HepG2 (cell line): Measurements from ENCODE around the gene KIF19. TPM values are rescaled to one million over a fixed set of nuclear protein-coding genes. Genes with fewer than 3 reads are reported as not detected.
A peak's percentile ranks its signal among the peaks of the same experiment; 100 is the strongest.

Source experiments
- ETV5 ChIP-seq: IDR thresholded peaks from 2 replicates; pipeline ENCODE4 v1.6.1; 2018; ENCODE audit warnings: missing biosample characterization, missing genetic modification reagents, inconsistent platforms, borderline replicate concordance
- MXD4 ChIP-seq: IDR thresholded peaks from 2 replicates; pipeline ENCODE4 v1.6.1; 2016; ENCODE audit warnings: mild to moderate bottlenecking, missing biosample characterization, missing genetic modification reagents
- SMARCC2 ChIP-seq: fragments of 450-650 bp; IDR thresholded peaks from 2 replicates; pipeline ENCODE4 v1.6.1; 2017; ENCODE audit warnings: antibody characterized with exemption, mild to moderate bottlenecking
- SNAPC5 ChIP-seq: sonication (generic); formaldehyde crosslinking; IDR thresholded peaks from 2 replicates; pipeline ENCODE4 v1.8.1; 2023; ENCODE audit warnings: mild to moderate bottlenecking, missing genetic modification reagents, borderline replicate concordance
- TGIF2 ChIP-seq: IDR thresholded peaks from 2 replicates; pipeline ENCODE4 v1.6.1; 2016; ENCODE audit warnings: control low read depth, missing compliant biosample characterization
- XRCC5 ChIP-seq: fragments of 200-400 bp; formaldehyde crosslinking; optimal IDR thresholded peaks from 2 replicates; pipeline ENCODE3; 2017; ENCODE audit warnings: mild to moderate bottlenecking, low read length
- ZBTB8A ChIP-seq: sonication (generic); formaldehyde crosslinking; IDR thresholded peaks from 2 replicates; pipeline ENCODE4 v1.4.0; 2020; ENCODE audit warnings: mild to moderate bottlenecking, low read depth, missing genetic modification reagents, borderline replicate concordance
- ZNF691 ChIP-seq: sonication (generic); formaldehyde crosslinking; IDR thresholded peaks from 2 replicates; pipeline ENCODE4 v1.4.0; 2020; ENCODE audit warnings: missing genetic modification reagents, low read depth, mild to moderate bottlenecking, borderline replicate concordance
- polyA plus RNA-seq, 8 experiments: library from polyadenylated mRNA; depleted of rRNA in 3 of 8; stranded (reverse) in 7 of 8; unstranded in 1 of 8; fragments of >200 nt; fragmentation: Illumina TruSeq in 4 of 8; extraction: Trizol in 4 of 8; gene quantifications; 2 replicates each; pipeline versions ENCODE4 v1.2.1 to v1.2.3, GENCODE V29; 2011 to 2016; ENCODE audit warnings: low read depth in 4 of 8, missing spikeins in 1 of 8, mixed read lengths in 1 of 8; ENCODE audit not compliant: insufficient read depth in 1 of 8
- total RNA-seq, 5 experiments: library from RNA; depleted of rRNA; stranded (reverse); fragments of >200 nt; fragmentation: Illumina TruSeq; extraction: Trizol; gene quantifications; 2 replicates each; pipeline ENCODE4 v1.2.3, GENCODE V29; 2016; ENCODE audit warnings: low read depth in 1 of 5
- TF ChIP-seq, protein P1 (sequence below): sonication (generic); formaldehyde crosslinking; IDR thresholded peaks from 2 replicates; pipeline ENCODE4 v1.8.0; 2023; ENCODE audit warnings: mild to moderate bottlenecking, missing genetic modification reagents
- TF ChIP-seq, protein P2 (sequence below): sonication (generic); formaldehyde crosslinking; IDR thresholded peaks from 2 replicates; pipeline ENCODE4 v1.4.0; 2020; ENCODE audit warnings: missing genetic modification reagents
- TF ChIP-seq, protein P3 (sequence below), 2 experiments: fragments of 450-650 bp in 1 of 2; sonication (generic) in 1 of 2; formaldehyde crosslinking in 1 of 2; IDR thresholded peaks; 2 replicates each; pipeline versions ENCODE4 v1.6.1 to v1.8.0; 2016 to 2022; ENCODE audit warnings: antibody characterized with exemption in 1 of 2, mild to moderate bottlenecking in 1 of 2, missing genetic modification reagents in 1 of 2

Gene KIF19
- total and polyA plus RNA-seq, 2 of the 13 experiments (the other 11 are each of a cell fraction or from before 2014, with no cell fraction given), result not detected

DNA sequence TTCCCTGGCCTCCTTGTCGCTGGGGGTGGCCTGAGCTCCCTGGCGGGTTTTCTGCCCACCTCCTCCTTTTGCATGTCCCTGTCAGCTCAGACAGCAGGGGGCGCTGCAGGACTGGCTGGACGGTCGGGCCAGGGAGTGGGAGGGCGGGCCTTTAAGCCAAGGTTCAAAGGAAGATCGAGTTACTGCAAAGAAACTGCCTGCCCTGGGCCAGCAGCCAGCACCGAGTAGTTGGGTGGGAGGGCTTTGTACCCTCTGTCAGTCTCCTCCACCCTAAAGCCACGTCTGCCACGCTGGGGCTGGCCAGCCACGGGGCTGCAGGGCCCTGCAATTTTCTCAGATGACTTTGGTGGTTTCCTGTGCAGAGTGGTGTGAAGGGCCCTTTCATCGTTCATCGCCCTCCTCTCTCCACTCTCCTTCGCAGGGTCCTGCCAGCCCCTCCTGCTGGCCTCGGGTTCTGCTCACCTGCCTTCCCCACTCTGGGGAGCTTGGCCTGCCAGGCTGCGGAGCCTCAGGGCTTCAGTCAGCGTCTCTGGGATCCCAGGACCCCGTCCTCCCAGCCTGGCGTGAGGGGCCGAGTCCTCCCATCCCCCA is 53.6 kb downstream of the KIF19 start (continued):
- no peak for TF ChIP-seq SNAPC5
- TF ChIP-seq TGIF2 (CRISPR knock-in tag), result no peak
- TF ChIP-seq SMARCC2, result no peak
- TF ChIP-seq ZNF691 (CRISPR knock-in tag), result peak; percentile 73; the same call in 1 of the 2 replicates
- TF ChIP-seq, protein P1, sequence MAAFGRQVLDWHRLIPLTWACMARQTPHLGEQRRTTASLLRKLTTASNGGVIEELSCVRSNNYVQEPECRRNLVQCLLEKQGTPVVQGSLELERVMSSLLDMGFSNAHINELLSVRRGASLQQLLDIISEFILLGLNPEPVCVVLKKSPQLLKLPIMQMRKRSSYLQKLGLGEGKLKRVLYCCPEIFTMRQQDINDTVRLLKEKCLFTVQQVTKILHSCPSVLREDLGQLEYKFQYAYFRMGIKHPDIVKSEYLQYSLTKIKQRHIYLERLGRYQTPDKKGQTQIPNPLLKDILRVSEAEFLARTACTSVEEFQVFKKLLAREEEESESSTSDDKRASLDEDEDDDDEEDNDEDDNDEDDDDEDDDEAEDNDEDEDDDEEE (CRISPR knock-in tag), result no peak
- peak; percentile 83 for TF ChIP-seq XRCC5
- TF ChIP-seq MXD4 (CRISPR knock-in tag), result peak; percentile 26; the same call in 1 of the 2 replicates
- TF ChIP-seq, protein P2, sequence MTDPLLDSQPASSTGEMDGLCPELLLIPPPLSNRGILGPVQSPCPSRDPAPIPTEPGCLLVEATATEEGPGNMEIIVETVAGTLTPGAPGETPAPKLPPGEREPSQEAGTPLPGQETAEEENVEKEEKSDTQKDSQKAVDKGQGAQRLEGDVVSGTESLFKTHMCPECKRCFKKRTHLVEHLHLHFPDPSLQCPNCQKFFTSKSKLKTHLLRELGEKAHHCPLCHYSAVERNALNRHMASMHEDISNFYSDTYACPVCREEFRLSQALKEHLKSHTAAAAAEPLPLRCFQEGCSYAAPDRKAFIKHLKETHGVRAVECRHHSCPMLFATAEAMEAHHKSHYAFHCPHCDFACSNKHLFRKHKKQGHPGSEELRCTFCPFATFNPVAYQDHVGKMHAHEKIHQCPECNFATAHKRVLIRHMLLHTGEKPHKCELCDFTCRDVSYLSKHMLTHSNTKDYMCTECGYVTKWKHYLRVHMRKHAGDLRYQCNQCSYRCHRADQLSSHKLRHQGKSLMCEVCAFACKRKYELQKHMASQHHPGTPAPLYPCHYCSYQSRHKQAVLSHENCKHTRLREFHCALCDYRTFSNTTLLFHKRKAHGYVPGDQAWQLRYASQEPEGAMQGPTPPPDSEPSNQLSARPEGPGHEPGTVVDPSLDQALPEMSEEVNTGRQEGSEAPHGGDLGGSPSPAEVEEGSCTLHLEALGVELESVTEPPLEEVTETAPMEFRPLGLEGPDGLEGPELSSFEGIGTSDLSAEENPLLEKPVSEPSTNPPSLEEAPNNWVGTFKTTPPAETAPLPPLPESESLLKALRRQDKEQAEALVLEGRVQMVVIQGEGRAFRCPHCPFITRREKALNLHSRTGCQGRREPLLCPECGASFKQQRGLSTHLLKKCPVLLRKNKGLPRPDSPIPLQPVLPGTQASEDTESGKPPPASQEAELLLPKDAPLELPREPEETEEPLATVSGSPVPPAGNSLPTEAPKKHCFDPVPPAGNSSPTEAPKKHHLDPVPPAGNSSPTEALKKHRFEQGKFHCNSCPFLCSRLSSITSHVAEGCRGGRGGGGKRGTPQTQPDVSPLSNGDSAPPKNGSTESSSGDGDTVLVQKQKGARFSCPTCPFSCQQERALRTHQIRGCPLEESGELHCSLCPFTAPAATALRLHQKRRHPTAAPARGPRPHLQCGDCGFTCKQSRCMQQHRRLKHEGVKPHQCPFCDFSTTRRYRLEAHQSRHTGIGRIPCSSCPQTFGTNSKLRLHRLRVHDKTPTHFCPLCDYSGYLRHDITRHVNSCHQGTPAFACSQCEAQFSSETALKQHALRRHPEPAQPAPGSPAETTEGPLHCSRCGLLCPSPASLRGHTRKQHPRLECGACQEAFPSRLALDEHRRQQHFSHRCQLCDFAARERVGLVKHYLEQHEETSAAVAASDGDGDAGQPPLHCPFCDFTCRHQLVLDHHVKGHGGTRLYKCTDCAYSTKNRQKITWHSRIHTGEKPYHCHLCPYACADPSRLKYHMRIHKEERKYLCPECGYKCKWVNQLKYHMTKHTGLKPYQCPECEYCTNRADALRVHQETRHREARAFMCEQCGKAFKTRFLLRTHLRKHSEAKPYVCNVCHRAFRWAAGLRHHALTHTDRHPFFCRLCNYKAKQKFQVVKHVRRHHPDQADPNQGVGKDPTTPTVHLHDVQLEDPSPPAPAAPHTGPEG (CRISPR knock-in tag), result no peak
- no peak for TF ChIP-seq ZBTB8A (CRISPR knock-in tag)
- TF ChIP-seq, protein P3, sequence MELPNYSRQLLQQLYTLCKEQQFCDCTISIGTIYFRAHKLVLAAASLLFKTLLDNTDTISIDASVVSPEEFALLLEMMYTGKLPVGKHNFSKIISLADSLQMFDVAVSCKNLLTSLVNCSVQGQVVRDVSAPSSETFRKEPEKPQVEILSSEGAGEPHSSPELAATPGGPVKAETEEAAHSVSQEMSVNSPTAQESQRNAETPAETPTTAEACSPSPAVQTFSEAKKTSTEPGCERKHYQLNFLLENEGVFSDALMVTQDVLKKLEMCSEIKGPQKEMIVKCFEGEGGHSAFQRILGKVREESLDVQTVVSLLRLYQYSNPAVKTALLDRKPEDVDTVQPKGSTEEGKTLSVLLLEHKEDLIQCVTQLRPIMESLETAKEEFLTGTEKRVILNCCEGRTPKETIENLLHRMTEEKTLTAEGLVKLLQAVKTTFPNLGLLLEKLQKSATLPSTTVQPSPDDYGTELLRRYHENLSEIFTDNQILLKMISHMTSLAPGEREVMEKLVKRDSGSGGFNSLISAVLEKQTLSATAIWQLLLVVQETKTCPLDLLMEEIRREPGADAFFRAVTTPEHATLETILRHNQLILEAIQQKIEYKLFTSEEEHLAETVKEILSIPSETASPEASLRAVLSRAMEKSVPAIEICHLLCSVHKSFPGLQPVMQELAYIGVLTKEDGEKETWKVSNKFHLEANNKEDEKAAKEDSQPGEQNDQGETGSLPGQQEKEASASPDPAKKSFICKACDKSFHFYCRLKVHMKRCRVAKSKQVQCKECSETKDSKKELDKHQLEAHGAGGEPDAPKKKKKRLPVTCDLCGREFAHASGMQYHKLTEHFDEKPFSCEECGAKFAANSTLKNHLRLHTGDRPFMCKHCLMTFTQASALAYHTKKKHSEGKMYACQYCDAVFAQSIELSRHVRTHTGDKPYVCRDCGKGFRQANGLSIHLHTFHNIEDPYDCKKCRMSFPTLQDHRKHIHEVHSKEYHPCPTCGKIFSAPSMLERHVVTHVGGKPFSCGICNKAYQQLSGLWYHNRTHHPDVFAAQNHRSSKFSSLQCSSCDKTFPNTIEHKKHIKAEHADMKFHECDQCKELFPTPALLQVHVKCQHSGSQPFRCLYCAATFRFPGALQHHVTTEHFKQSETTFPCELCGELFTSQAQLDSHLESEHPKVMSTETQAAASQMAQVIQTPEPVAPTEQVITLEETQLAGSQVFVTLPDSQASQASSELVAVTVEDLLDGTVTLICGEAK (IDR thresholded peaks at IDR 0.05), result no peak
- TF ChIP-seq, protein P3 (CRISPR knock-in tag; IDR thresholded peaks at IDR 0.05), result no peak
- peak; percentile 33; the same call in 1 of the 2 replicates for TF ChIP-seq ETV5 (CRISPR knock-in tag)
